ENCODE data around the gene OTUD4.
"Not testable (repeated sequence)": the region's sequence is repeated elsewhere in the genome, so short reads cannot be mapped to it uniquely, and the experiment has no call there.

DNA sequence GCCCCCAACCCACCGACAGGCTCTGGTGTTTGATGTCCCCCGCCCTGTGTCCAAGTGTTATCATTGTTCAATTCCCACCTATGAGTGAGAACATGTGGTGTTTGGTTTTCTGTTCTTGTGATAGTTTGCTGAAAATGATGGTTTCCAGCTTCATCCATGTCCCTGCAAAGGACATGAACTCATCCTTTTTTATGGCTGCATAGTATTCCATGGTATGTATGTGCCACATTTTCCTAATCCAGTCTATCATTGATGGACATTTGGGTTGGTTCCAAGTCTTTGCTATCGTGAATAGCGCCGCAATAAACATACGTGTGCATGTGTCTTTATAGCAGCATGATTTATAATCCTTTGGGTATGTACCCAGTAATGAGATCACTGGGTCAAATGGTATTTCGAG lies 42.8 kb upstream of the OTUD4 start:
- TF ChIP-seq, protein P1, sequence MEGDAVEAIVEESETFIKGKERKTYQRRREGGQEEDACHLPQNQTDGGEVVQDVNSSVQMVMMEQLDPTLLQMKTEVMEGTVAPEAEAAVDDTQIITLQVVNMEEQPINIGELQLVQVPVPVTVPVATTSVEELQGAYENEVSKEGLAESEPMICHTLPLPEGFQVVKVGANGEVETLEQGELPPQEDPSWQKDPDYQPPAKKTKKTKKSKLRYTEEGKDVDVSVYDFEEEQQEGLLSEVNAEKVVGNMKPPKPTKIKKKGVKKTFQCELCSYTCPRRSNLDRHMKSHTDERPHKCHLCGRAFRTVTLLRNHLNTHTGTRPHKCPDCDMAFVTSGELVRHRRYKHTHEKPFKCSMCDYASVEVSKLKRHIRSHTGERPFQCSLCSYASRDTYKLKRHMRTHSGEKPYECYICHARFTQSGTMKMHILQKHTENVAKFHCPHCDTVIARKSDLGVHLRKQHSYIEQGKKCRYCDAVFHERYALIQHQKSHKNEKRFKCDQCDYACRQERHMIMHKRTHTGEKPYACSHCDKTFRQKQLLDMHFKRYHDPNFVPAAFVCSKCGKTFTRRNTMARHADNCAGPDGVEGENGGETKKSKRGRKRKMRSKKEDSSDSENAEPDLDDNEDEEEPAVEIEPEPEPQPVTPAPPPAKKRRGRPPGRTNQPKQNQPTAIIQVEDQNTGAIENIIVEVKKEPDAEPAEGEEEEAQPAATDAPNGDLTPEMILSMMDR (IDR thresholded peaks at IDR 0.05; ENCODE audit: extremely low read depth in 1 of 2, insufficient read depth in 1 of 2, low read depth in 1 of 2, low read length in 2 of 2), result not testable (repeated sequence)
- not testable (repeated sequence) for TF ChIP-seq POLR2AphosphoS5 (IDR thresholded peaks at IDR 0.05; ENCODE audit: insufficient read depth, low read depth, low read length); POLR2A (IDR thresholded peaks at IDR 0.05; ENCODE audit: low read depth, low read length); EZH2 (IDR thresholded peaks at IDR 0.05; ENCODE audit: borderline replicate concordance, low read depth, low read length, severe bottlenecking); JUN (IDR thresholded peaks at IDR 0.05; ENCODE audit: borderline replicate concordance, insufficient read depth, insufficient read length, low read depth); FOS (IDR thresholded peaks at IDR 0.05; ENCODE audit: borderline replicate concordance, insufficient read depth, low read length); MYC (IDR thresholded peaks at IDR 0.05; ENCODE audit: low read depth, low read length)
- TF ChIP-seq, protein P2, sequence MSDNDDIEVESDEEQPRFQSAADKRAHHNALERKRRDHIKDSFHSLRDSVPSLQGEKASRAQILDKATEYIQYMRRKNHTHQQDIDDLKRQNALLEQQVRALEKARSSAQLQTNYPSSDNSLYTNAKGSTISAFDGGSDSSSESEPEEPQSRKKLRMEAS (IDR thresholded peaks at IDR 0.05; ENCODE audit: insufficient read depth, insufficient read length), result not testable (repeated sequence)

Data from endothelial cell of umbilical vein (primary cell).